ENCODE measurements around the gene COPZ1.
A peak's percentile ranks its signal among the peaks of the same experiment; 100 is the strongest.

The COPZ1 gene

DNA sequence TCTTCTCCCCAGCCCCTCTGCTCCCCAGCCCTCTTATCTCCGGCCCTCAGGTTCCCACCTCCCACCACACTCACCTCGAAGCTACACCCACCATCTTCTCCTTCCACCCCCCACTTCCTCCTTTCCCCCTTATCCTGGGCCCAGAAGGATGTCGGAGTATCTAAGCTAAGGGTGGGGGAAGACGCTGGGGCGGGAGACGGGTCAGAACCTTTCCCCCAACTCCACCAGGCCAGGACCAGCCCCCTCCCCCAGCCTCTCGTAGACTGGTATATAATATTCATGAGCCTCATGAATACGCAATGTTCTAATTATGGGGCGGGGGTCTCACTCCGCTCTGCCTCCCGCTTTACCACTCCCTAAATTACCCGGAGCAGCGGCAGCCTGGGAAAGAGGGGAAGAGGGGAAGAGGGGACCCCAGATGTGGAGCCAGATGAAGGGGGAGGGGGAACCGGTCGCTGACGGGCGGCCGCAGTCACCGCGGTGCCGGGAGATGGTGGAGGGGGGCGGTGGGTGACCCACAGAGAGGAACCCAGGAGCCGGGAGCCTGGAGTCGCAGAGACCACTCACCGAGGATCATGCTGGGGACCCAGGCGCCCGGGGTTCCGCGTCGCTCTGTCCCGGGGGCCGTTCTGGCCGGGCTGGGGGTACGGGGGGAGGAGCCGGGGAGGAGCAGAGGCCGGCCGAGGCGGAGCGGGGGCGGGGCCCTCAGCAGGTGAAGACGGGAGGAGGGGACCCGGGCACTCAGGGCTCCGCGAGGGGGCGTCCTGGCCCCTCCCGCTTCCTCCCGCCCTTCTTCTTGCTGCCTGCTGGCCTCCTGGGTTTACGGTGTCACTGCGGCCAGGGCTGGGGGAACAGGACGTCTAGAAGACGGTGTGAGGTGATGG lies 66.0 kb downstream of the COPZ1 start:
- DNase-seq: peak in 35 of 58 donors; percentile 12 to 75 (median 42)

DNA sequence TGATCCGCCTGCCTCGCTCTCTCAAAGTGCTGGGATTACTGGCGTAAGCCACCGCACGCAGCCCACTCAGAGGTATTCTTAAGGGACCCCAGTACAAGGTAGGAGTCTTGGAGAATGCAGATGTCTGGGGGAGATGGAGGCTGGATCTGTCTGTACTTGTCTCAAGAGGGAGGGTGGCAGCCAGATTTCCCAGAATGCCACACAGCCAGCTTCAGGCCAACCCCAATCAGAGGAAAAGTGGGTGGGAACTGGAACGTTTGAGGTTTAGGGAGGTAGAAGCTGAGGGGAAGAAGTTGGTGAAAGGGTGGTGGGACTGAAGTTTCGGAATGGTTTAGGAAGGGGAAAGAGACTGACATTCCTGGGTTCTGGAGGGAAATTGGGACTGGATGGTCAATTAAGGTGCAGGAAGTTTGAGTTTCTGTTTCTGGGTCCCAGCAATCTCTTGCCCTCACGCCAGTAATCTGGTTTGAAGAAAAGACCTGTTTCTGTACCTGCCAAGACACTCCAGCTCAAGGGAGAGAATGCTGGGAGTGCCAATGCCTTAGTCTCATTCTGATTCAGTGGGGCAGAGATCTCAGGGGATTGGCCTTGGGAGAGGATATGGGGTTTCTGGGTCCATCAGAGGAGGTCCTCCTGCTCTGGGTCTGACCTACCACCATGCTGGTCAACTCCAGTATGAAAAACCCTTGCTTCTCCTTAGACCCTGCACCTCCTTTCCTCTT lies 67.7 kb downstream of the COPZ1 start:
- DNase-seq: peak in 2 of 58 donors; percentile 9 to 19

DNA sequence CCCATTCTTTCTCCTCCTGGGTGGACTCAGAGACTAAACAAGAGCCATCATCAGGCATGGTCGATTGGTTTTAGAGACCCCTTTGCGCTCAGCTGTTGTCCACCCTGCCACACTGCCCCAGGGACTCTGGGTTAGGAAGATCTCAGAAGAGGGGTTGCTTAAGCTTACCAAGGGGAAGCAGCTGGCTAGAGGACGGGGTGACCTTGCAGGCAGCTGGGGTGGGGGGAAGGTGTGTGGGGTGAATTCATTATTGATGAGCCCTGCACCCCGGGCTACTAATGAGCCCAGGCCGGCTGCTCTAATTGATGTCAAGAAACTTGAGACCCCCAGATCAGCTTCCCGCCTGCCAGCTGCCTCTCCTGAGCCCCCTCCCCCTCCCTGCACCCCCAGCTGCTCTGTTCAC lies 68.3 kb downstream of the COPZ1 start:
- no peak for DNase-seq

DNA sequence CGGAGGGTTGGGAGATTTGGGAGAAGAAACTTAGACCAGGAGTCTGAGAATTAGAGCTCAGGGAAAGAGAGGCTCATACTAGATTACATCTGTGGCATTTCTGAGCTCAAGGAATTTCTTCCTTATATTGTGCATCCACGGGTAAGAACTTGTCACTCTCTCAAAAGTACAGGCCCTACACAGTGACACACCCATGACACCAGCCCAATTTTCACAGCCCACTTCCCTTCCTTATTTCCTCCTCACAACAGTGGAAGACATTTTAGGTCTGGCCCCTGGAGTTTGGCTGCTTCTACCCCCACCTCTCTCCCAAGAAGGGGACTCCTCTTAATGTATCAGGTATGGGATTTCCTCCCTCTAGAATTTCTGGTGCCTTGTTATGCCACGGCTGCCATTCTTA lies 68.8 kb downstream of the COPZ1 start:
- no peak for DNase-seq

DNA sequence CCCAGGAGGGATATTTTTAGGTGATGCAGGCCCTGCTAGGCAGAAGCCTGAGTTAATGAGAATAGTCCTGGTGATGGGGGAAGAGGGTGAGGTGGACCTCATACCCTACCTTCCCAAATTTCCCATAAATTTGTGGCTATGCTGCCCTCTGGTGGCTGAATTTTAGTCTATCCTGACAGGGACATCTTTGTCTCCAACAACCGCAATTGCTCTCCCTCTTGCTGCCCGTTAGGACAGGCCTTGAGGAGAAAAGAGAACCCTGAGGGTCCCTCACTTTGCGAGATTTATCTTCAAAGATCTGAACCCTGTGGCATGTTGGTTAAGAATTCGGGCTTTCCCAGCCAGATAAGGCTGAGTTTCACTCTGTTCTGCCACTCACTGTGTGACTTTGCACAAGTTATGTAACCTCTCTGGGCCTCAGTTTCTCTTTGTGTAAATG lies 69.4 kb downstream of the COPZ1 start:
- peak in 30 of 58 donors; percentile 8 to 73 (median 34) for DNase-seq

DNA sequence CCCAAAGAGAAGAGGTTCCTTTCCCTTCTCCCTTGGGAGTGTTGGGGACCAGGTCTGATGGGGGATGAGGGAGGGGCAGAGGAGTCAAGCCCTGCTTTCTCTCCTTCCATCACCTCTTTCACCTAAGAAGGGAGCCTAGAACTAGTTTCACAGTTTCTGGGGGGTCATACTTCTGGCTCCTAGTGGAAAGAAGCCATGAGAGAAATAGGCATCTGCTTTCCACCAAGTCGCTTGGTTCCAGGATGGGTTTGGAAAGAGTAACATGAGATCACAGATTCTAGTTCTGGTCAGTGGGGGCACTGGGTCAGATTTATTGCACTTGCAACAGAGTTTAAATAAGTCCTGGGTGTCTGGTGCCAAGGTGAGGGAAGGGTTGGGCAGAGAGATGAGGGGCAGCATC lies 70.1 kb downstream of the COPZ1 start:
- DNase-seq: no peak

DNA sequence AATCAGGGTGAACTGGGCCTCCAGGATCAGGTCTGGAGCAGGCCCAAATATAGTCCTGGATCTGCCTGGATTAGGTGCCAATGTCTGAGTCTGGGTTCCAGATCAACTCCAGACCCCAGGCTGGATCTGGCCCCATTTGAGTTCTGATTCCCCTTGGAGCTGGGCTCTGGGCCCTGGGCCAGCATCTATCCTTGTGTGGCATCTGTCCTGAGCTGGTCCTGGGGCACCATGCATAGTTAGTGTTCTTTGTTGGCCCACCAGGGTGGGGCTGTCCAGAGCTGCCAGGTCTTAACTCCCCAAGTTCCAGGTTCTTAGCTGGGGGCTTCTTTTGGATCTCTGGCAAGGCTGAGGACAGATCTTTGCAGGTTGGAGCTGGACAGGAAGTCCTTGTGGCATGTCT lies 70.6 kb downstream of the COPZ1 start:
- no peak for DNase-seq

DNA sequence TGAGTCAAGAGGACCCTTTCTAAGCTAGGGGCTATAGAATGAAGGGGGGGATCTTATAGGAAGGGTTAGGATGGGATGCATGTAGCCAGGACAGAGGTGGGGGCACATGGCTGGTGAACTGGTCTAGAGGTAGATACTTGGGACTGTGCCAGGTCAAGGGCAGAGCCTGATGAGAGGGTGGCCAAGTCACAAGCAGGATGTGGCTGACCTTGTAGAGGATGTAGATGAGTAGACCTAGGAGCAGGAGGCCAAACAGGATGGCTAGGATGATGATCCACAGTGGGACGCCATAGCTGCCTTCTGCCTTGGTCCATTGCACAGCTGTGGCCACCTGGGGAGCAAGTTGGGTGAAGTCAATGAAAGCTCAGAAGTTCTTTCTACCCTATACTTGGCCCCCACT lies 72.2 kb downstream of the COPZ1 start:
- no peak for DNase-seq

DNA sequence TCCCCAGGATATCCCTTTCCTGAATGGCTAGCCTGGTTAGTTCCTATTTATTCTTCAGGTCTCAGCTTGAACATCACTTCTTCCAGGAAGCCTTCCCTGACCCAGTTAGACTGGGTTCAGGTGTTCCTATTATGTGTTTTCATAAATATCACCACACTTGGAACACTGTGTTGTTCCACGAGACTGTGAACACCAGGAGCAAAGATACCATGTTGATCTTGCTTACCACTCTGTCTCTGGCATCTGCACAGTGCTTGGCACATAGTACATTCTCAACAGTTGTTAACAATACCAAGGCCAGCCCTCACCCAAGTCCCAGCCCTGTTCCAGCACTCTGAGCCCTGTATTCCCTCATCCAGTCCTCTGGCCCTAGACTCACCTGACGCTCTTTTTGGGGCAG lies 73.3 kb downstream of the COPZ1 start:
- no peak for DNase-seq

DNA sequence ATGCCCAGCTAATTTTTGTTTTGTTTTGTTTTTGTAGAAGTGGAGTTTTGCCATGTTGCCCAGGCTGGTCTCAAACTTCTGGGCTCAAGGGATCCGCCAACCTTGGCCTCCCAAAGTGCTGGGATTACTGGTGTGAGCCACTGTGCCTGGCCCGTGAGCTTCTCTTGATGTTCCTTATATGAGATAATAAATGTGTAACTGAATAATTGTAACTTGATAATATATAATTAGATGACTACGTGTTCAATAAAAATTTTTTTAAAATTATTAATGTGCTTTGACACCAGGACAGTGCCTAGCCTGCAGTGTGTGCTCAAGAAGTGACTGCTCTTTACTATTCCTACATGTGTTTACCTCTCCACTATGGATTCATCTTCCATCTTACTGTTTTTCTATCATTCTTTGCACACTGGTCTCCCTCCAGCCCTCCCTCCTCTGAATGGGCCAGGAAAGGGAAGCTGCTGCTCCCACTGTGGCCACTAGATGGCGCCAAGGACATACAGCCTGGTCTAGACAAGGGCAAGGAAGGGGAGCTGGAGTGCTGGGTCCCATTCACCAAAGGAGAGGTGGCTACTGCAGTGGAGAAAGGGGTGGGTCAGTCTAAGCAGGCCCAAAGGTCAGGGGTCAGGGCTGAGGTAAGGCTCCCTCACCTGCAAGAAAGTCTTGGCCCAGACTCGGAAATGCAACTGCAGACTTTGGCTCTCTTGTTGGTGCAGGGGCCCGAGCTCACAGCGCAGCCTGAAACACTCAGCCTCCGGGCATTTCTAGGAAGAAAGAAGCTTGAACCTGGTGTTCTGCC lies 74.3 kb downstream of the COPZ1 start:
- DNase-seq: peak in 56 of 58 donors; percentile 31 to 88 (median 71)

DNA sequence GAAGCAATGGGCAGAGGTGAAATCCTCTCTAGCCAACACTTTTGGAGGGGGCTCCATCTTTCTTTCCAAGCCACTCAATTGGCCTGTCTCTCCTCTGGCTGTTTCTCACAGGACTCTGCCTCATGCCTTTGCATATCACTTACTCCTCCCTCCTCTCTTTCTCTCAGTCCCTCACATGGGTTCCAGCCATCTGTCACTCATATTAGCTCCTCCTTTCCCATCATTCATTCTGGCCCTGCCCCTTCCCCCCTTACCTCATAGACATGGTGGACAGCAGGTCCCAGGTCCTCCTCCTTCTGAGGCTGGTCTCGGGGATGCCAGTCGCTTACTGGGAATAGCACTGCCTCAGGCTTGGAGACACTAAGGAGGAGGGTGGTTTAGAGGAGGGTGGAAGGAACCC lies 76.2 kb downstream of the COPZ1 start:
- no peak for DNase-seq

All from anterior cingulate cortex (tissue), 58 donors.